DOHH2 (cell line): ENCODE data around the gene DNMBP.
"Not testable (repeated sequence)": the region's sequence is repeated elsewhere in the genome, so short reads cannot be mapped to it uniquely, and the experiment has no call there.

Experiments used
- H3F3A ChIP-seq: fragments of 200-600 bp; sonication (generic), shearing (Covaris generic); 2 replicates; pipeline ENCODE4 v1.6.0; 2016; ENCODE audit warnings: antibody characterized with exemption, mild to moderate bottlenecking; ENCODE audit not compliant: control insufficient read depth, insufficient read depth
- H3K27ac ChIP-seq: fragments of 200-600 bp; sonication (generic); 2 replicates; pipeline ENCODE4 v1.5.1; 2014; ENCODE audit warnings: low read depth, mild to moderate bottlenecking, low read length, moderate library complexity
- H3K27me3 ChIP-seq: fragments of 200-600 bp; sonication (generic); 2 replicates; pipeline ENCODE4 v1.6.1; 2014; ENCODE audit warnings: mild to moderate bottlenecking, low read length, mixed read lengths; ENCODE audit not compliant: control insufficient read depth
- H3K36me3 ChIP-seq: fragments of 200-600 bp; sonication (generic); 2 replicates; pipeline ENCODE4 v1.6.1; 2014; ENCODE audit warnings: mild to moderate bottlenecking, low read length, moderate library complexity, mixed read lengths; ENCODE audit not compliant: control insufficient read depth
- H3K4me1 ChIP-seq: fragments of 200-600 bp; sonication (generic); 2 replicates; pipeline ENCODE4 v1.6.1; 2014; ENCODE audit warnings: mild to moderate bottlenecking, low read length, mixed read lengths; ENCODE audit not compliant: control insufficient read depth
- H3K4me2 ChIP-seq: fragments of 200-600 bp; sonication (generic); 2 replicates; pipeline ENCODE4 v1.6.0; 2014; ENCODE audit warnings: mild to moderate bottlenecking, low read length, moderate library complexity
- H3K4me3 ChIP-seq: fragments of 200-600 bp; sonication (generic); 2 replicates; pipeline ENCODE4 v1.5.1; 2014; ENCODE audit warnings: mild to moderate bottlenecking, low read length, mixed read lengths
- H3K79me2 ChIP-seq: fragments of 200-600 bp; sonication (generic); 2 replicates; pipeline ENCODE4 v1.6.1; 2014; ENCODE audit warnings: mild to moderate bottlenecking, low read length, mixed read lengths; ENCODE audit not compliant: control insufficient read depth
- H3K9me2 ChIP-seq: fragments of 200-600 bp; sonication (generic); replicated peaks from 2 replicates; pipeline ENCODE4 v1.6.1; 2014; ENCODE audit warnings: mild to moderate bottlenecking, low read length, mixed read lengths; ENCODE audit not compliant: control insufficient read depth
- H3K9me3 ChIP-seq: fragments of 200-600 bp; sonication (generic); 2 replicates; pipeline ENCODE4 v1.6.1; 2014; ENCODE audit warnings: antibody characterized with exemption, low read length, mixed read lengths; ENCODE audit not compliant: control insufficient read depth, insufficient read depth
- H4K20me1 ChIP-seq: fragments of 200-600 bp; sonication (generic); 2 replicates; pipeline ENCODE4 v1.6.0; 2014; ENCODE audit warnings: low read depth, mild to moderate bottlenecking, antibody characterized with exemption, low read length, moderate library complexity; ENCODE audit not compliant: control insufficient read depth, insufficient read depth
- EZH2phosphoT487 ChIP-seq: fragments of 200-600 bp; sonication (generic); IDR thresholded peaks from 2 replicates; pipeline ENCODE4 v1.6.1; 2017; ENCODE audit warnings: borderline replicate concordance, mild to moderate bottlenecking, antibody characterized with exemption, low read length, moderate library complexity, mixed read lengths
- TF ChIP-seq, protein P1 (sequence below): fragments of 200-600 bp; sonication (generic); IDR thresholded peaks from one replicate; pipeline ENCODE4 v1.5.1; 2014; ENCODE audit warnings: antibody characterized with exemption, mild to moderate bottlenecking, low read depth, low read length; ENCODE audit not compliant: poor library complexity, severe bottlenecking

The DNMBP gene

DNA sequence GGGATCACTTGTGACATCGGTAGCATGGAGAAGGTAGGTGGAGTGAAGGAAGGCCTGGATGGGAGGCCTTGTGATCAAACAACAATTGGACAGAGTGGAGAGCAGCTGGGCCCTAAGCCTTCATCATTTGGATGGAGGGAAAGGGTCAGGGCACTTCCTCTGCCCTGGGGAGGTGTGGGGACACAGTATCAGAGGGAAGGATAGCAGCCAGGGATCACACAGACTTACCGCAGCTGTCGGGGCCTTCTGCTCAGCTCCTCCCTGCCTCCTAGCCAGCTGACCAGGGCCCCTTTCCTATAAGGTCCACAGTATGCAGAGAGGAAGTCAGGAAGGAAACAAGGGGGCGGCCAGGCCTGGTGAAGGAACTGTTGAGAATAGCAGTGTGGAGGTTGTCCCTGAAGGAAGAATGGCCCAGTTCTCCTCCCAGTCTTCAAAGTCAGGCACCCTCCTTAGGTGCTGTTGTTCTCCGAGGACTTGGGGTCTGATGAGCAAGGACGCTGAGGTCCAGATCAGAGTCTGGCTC lies 165.3 kb downstream of the DNMBP start:
- H3K9me3 ChIP-seq, result no peaks in the 10 kb centered on the region
- H3K79me2 ChIP-seq, result no peaks in the 10 kb centered on the region
- no peaks in the 10 kb centered on the region for H3K36me3 ChIP-seq
- H3K9me2 ChIP-seq, result no peaks in the 10 kb centered on the region
- H3K4me2 ChIP-seq, result no peak overlapping the region
- no peaks in the 10 kb centered on the region for H3F3A ChIP-seq
- no peak overlapping the region for H3K27ac ChIP-seq
- H4K20me1 ChIP-seq, result no peaks in the 10 kb centered on the region
- no peak overlapping the region for H3K4me3 ChIP-seq
- TF ChIP-seq EZH2phosphoT487, result no peak
- TF ChIP-seq, protein P1, sequence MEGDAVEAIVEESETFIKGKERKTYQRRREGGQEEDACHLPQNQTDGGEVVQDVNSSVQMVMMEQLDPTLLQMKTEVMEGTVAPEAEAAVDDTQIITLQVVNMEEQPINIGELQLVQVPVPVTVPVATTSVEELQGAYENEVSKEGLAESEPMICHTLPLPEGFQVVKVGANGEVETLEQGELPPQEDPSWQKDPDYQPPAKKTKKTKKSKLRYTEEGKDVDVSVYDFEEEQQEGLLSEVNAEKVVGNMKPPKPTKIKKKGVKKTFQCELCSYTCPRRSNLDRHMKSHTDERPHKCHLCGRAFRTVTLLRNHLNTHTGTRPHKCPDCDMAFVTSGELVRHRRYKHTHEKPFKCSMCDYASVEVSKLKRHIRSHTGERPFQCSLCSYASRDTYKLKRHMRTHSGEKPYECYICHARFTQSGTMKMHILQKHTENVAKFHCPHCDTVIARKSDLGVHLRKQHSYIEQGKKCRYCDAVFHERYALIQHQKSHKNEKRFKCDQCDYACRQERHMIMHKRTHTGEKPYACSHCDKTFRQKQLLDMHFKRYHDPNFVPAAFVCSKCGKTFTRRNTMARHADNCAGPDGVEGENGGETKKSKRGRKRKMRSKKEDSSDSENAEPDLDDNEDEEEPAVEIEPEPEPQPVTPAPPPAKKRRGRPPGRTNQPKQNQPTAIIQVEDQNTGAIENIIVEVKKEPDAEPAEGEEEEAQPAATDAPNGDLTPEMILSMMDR, result no peak
- peaks cover 6% of the 10 kb centered on the region for H3K4me1 ChIP-seq
- H3K27me3 ChIP-seq, result no peaks in the 10 kb centered on the region

DNA sequence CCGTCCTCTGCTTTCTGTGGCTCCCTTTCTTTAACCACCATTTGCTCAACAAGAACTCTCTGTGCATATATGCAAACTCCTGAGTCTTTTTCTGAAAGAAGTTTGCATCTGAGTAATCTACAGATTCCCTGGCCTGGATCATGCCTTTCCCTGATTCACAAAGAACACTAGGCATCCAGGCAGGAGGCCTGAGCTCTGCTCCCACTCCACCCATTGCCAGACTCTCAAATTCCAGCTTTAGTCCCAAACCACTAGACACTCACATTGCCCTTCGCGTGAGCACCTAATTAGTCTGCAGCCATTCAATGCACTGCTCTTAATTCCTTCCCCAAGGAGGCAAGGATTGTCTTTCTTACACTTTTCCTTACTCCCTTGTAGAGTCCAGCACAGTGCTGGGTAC lies 166.4 kb downstream of the DNMBP start:
- H4K20me1 ChIP-seq, result no peaks in the 10 kb centered on the region
- no peak for TF ChIP-seq EZH2phosphoT487
- TF ChIP-seq, protein P1, result no peak
- no peaks in the 10 kb centered on the region for H3F3A ChIP-seq
- no peaks in the 10 kb centered on the region for H3K9me3 ChIP-seq
- H3K4me1 ChIP-seq, result peaks cover 6% of the 10 kb centered on the region
- H3K27ac ChIP-seq, result no peak overlapping the region
- no peak overlapping the region for H3K4me2 ChIP-seq
- H3K9me2 ChIP-seq, result no peaks in the 10 kb centered on the region
- H3K79me2 ChIP-seq, result no peaks in the 10 kb centered on the region
- H3K27me3 ChIP-seq, result no peaks in the 10 kb centered on the region
- no peaks in the 10 kb centered on the region for H3K36me3 ChIP-seq
- no peak overlapping the region for H3K4me3 ChIP-seq

DNA sequence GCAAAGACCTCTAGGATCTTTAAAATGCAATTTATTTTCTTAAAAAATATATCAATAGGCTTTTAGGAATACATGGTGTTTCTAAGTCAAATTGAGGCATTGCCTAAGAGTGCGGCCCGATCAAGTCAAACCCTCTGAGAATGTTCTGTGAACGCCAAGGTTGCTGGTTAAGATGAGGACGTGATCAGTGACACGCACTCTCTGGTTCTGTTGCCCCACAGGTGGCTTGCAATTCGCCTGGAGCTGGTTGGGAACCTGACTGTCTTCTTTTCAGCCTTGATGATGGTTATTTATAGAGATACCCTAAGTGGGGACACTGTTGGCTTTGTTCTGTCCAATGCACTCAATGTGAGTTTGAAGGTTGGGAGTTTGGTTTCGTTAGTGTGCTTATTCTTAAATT lies 168.0 kb downstream of the DNMBP start:
- no peak overlapping the region for H3K4me2 ChIP-seq
- H4K20me1 ChIP-seq, result no peaks in the 10 kb centered on the region
- TF ChIP-seq, protein P1, result no peak
- TF ChIP-seq EZH2phosphoT487, result no peak
- H3K79me2 ChIP-seq, result no peaks in the 10 kb centered on the region
- H3K4me3 ChIP-seq, result no peak overlapping the region
- no peaks in the 10 kb centered on the region for H3K9me3 ChIP-seq
- no peaks in the 10 kb centered on the region for H3K9me2 ChIP-seq
- H3K27ac ChIP-seq, result no peak overlapping the region
- peaks cover 6% of the 10 kb centered on the region for H3K4me1 ChIP-seq
- no peaks in the 10 kb centered on the region for H3K27me3 ChIP-seq
- no peaks in the 10 kb centered on the region for H3F3A ChIP-seq
- no peaks in the 10 kb centered on the region for H3K36me3 ChIP-seq

DNA sequence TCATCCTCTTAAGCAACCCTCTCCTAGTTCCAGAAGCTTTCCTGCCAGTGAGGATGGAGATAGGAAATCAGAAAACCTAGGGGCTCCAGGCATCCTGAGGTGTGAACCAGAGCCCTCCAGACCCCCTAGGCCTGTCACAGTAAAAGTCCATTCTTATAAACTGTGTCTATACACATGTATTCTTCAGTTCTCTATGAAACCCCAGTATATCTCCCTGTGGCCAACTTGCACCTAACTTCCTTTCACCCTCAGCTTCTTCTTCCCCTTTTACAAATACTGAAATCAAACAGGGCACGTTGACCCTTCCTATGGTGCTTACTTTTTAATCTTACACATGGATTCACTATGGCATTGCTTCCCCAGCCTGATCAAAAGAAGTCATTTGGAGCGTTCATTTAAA lies 168.9 kb downstream of the DNMBP start:
- not testable (repeated sequence) for H3K4me1 ChIP-seq, H3K4me3 ChIP-seq, H3K9me3 ChIP-seq, H3K27me3 ChIP-seq, H3K79me2 ChIP-seq, H4K20me1 ChIP-seq, H3K36me3 ChIP-seq, H3K27ac ChIP-seq, H3F3A ChIP-seq, H3K9me2 ChIP-seq, H3K4me2 ChIP-seq
